ENCODE data around the gene TNNI2.

TNNI2 gene

DNA sequence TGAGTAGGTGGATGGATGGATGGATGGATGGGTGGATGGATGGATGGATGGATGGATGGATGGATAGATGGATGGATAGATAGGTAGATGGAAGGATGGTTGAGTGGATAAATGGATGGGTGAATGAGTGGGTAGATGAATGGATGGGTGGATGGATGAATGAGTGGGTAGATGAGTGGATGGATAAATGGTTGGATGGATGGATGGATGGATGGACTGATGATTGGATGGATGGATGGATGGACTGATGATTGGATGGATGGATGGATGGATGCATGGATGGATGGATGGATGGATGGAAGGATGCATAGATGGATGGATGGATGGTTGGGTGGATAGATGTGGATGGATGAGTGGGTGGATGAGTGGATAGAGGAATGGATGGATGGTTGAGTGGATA is 17.2 kb upstream of the TNNI2 start:
- DNase-seq (ENCODE audit: low read depth), result no peak

DNA sequence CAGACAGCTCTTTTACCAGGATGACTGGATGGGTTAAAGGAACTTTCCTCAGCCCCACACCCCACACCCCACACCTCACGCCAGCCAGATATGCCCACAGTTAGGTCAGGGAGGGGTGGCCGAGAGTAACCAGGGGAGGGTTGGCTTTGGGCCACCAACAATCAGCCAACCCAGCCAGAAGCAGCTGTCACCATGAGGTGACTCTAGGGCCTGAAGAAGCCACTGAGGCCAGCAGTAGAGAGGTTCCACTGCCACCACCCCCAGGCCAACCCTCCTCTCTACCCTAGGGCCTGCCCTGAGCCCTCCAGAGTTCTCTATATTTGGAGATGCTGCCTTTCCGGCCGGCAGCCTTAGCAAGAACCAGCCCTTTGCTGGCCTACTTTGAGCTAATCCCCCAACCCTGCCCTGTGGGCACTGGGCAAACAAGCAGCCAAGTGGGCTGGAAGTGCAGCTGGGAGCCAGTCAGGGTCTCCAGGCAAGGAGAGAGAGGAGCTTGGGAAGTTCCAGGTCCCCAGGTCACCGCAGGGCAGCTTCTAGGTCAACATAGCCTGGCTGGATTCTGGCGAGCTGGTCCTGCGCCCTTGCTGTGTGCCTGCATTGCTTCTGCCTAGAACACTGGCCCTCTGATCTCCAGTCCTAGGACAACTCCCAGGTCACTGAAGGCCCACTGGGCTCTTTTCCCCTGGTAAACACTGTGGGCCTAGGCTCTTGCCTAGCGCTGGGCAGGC is 16.0 kb upstream of the TNNI2 start:
- no peak for DNase-seq (ENCODE audit: low read depth)

DNA sequence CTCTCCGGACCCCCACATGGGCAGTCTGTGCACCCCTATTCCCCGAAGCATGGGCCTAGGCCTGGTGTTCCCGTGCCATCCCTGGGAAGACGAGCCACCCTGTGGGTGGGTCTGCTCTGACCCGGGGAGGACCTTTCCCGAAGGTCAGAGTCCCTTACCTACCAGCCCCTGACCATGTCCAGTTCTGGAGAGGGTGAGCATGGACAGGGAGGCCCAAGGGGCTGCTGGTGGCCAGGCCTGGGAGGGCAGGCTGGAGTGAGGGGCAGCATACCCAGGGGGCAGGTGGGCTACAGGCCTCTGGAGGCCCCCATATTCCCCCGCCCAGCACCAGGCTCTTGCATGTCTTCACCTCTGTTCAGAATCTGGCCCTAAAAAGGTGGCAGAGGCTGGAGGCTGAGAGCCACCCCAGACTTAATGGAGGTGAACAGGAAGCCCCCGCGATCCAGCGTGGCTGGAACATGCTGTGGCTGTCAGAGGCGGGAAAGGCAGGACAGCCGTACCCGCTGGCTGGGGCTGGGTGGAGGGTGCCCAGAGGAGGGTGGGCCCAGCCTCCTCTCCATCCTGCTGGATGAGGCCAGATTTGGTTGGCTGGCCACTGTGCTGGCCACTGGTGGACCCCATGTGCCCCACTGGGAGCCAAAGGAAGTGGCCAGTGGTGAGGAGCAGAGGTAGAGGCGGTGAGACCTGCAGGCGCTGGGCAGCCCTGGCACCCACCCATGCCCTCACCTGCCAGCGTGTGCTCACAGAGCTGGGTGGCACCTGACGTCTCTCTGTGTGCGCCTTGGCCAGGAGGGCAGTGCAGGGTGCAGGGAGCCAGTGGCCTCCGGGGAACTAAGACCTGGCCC is 15.2 kb upstream of the TNNI2 start:
- no peak for DNase-seq (ENCODE audit: low read depth)

DNA sequence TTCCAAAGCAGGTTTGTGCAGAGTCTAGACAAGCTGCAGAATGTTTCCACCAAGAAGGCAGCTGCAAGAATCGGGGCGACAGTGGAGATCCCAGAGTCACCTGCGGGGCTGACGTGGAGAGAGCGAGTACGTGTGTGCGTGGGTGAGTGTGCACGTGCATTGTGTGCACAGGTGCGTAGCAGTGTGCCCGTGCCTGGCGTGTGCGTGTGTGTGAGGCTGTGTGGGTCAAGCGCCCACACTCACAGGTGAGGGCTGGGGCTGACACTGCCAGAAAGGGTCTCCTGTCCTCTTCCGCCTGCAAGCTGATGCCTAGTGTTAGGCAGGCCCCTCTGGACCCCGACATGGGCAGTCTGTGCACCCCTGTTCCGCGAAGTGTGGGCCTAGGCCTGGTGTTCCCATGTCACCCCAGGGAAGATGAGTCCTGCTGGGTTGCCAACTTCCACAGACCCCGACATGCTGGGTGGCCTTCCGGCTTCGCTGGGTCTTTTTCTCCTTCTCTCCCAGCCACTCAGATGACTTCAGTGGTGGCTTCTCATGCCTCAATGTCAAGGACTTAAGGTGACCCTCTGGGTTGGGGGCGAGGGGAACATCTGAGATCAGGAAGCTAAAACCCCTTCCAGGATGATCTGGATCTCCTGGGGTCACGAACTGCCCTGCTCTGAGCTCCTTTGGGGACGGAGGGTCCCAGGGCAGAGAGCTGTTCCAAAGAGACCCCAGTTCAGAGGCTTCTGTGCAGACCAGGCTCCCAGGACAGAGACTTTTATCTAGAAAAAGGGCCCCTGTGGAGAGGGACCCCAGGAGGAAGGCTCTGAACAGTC is 14.4 kb upstream of the TNNI2 start:
- DNase-seq (ENCODE audit: low read depth), result no peak

DNA sequence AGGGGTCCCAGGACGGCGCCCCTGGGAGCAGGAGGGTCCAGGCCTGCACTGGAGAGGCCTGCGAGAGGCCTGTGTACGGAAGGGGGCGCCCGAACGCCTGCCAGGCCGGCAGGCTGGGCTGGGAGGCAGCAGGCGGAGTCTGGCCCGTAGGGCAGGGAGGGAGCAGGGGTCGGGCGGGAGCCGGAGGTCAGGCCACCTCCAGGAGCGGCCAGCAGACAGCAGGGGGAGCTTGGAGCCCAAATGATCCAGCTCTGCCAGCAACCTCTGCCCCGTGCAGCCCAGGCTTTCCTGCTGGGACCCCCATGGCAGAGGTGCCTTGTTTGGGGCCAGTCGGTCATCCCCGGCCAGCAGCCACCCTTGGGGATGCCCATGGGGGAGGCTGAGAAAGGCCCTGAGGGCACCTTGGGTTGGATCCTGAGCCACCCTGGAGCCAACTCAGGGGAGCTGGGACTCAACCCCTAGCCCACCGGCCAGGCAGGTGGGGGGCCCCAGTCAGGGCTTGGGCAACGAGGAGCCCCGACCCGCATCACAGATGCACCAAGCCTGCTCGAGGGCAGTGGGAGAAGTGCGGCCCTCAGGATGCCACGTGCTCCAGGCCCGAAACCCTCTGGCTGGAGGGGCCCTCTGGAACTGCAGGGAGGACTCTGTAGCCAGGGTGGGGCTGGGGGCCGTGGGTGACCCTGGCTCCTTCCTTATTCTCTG is 13.6 kb upstream of the TNNI2 start:
- DNase-seq (ENCODE audit: low read depth), result no peak

DNA sequence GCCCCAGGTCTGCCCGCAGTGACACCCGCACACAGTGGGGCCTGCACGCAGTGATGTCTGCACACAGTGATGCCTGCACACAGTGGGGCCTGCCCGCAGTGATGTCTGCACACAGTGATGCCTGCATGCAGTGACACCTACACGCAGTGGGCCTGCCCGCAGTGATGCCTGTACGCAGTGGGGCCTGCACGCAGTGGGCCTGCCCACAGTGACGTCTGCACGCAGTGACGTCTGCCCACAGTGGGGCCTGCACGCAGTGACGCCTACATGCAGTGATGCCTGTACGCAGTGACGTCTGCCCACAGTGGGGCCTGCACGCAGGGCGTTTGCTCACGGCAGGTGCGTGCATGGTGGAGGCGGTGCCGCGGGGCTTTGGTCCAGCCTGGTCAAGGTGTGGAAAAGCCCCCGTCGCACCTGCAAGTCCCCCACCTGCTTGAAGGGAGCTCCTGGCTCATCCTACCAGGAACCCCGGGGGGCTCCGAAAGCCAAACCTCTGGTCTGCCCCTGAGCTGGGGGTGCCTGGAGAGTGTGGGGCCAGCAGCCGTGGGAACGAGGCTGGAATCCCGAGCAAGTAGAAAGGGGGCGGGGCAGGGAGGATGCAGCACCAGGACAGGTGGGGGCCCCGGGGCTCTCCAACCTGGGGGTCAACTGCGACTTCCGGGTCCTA is 12.9 kb upstream of the TNNI2 start:
- DNase-seq (ENCODE audit: low read depth), result no peak

DNA sequence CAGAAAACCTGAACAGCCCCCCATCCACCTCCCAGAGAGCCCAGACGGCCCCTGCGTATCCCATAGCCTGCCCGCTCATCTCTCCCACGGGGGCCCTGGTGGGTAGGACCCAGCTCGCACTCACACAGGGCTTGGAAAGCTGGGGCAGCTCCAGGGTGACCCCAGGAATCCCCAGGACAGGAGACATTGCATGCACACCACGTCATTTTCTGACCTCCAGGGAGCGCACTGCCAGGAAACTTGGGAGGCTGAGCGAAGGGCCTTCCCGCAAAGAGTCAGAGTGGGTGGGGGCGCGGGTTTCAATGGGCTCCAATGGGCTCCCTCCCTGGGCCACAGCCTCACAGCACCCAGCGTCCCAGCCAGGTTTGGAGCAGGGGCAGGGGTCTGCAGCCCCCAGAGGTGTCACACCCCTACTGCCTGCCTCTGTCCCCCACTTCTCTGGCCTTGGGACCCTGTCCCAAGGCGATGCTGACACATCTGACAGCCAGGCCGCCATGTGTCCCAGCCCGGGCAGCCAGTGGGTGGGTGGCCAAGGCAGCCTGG is 12.2 kb upstream of the TNNI2 start:
- peak; percentile 17 for DNase-seq (ENCODE audit: low read depth)

DNA sequence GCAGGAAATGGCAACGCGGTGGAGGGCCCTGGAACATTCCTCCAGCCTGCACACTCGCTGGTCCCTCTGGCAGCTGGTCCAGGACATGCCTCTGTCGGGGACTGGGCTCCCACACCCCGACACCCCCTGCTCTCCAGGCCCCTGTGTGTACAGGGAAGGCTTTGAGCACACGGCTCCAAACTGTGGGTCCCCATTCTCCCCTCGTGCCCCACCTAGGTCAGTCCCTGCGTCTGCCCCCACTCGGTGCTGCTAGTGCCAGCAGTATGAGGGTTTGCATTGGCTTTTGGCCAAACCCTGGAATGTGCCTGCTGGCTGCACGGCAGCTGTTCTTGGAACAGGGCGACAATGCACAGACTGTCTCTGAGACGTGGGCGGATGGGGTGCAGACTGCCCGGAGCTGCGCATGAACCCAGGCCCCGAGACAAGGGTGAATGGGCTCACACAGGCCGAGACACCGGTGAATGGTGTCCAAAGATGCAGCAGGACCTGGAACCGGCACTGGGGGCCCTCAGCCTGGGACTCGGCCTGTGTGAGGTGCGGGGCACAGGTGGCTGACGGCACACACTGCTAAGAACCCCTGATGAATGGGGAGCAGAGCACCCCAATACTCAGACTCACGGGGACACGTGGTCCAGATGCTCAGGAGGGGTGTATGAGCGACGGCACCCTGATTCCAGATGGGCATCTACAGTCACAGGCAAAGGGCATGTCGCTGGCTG is 11.5 kb upstream of the TNNI2 start:
- peak; percentile 46 for DNase-seq (ENCODE audit: low read depth)

DNA sequence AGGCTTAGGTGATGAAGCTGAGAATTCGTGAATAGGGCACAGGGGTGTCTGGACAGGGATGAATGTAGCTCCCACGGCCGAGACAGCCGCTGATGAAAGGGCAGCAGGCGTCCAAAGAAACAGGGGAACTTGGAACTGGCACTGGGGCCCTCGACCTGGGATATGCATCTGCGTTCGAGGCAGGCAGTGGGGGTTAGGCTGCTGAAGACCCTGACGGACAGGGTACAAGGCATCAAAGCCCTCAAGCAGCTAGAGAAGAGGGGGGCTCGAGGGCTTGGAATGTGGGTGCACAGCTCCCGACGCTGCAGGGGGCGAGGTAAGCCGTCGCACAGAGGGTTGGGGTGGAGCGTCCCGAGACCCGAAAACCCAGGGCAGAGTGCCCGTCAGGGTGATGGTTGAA is 10.8 kb upstream of the TNNI2 start:
- DNase-seq (ENCODE audit: low read depth), result no peak

DNA sequence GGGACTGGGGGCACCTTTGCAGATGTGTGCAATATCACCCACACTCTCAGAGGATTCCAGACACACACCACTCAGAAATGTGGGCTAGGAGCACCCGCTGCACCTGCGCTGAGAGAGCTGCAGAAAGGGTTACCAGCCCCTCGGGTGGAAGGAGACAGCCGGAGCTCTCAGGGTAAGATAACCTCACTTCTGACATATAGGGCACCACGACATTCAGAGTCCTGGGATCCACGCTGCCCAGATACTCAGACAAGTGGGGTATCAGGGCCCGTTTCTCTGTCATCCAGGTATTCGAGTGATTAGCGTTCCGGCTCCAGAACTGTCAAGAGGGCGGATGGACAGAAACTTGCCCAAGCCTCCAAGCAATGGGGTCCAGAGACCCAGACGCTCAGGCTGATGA is 10.2 kb upstream of the TNNI2 start:
- DNase-seq (ENCODE audit: low read depth), result no peak

DNA sequence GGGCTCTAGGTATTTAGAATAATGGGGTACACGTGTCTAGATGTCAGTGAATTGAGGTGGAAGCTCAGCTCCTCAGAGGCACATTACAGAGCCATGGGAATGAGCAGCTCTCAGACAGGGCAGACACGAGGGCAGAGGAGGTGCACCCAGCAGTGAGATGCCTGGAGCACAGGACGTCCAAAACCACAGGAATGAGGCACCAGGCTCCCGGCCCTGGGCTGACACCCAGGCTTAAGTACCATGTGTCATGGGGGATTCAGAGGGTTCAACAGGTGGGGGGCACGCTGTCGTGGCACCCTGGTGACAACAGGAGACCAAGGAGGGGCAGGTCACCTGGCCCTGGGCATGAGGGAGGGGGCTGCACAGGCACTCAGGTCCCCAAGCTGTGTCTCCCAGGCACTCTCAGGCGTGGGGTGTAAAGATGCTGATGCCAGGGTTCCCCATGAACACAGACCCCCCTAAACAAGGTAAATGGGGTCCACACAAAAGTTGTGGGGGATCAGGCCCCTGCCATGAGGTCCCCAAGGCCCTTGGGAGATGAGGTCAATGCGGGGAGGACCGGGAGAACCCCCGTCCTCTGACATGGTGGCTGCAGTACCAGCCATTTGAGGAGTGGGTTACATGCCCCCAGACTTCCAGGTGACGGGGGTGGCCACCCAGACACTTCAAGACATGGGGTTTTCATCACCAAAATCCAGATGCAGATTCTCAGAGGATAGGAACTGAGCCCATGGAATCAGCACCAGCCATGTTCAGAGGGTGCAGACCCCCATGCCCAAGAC is 9.6 kb upstream of the TNNI2 start:
- DNase-seq (ENCODE audit: low read depth), result peak; percentile 17

DNA sequence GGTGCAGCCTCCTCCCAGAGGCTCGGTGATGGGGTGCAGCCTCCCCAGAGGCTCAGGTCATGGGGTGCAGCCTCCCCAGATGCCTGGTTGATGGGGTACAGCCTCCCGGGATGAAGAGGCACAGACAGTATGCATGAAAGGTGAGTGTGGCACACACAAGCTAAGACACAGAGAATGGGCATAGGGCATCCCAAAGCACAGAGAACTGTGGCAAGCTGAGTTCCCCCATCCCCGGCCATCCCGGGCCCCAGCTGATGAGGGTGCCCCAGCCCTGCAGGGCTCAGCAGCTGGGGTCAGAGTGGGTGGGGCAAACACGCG is 8.8 kb upstream of the TNNI2 start:
- no peak for DNase-seq (ENCODE audit: low read depth)

DNA sequence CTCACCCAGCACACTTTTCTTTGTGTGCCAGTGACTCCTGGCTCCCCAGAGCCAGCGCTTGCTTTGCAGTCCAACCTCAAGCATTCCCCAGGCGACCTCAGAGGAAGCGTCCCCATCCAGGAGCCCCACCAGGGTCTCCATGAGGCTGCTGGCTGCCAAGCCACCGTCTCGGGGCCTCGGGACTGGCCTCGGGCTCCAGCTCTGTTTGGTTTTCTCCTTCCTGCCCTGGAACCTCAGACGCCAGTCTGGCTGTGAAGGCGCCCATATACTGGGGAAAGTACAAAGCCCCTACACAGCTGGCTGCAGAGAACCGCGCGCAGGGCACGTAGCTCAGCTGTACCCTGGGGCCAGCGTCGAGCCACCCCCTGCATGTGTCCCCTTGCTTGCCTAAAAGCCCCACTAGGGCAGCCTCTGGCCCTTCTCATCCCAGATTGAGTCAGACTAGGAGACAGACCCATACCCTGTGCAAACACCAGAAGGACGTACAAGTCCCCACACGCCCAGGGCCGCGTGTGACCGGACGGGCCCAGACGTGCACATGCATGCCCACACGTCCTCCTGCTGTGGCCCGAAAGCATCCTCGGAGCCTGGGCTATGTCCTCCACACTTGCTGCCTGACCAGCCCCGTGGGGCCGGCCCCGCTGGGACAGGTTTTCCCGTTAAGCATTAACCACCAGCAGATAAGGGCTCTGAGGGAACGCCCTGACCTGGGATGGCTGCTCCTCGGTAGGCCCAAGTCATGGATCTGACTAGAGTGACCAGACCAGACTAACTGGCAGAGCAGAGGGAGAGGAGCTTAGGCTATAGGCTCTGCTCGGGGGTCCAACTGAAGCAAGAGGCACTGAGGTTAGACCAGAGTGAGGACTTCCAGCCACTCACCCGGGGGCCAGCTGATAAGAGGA is 8.2 kb upstream of the TNNI2 start:
- no peak for DNase-seq (ENCODE audit: low read depth)

DNA sequence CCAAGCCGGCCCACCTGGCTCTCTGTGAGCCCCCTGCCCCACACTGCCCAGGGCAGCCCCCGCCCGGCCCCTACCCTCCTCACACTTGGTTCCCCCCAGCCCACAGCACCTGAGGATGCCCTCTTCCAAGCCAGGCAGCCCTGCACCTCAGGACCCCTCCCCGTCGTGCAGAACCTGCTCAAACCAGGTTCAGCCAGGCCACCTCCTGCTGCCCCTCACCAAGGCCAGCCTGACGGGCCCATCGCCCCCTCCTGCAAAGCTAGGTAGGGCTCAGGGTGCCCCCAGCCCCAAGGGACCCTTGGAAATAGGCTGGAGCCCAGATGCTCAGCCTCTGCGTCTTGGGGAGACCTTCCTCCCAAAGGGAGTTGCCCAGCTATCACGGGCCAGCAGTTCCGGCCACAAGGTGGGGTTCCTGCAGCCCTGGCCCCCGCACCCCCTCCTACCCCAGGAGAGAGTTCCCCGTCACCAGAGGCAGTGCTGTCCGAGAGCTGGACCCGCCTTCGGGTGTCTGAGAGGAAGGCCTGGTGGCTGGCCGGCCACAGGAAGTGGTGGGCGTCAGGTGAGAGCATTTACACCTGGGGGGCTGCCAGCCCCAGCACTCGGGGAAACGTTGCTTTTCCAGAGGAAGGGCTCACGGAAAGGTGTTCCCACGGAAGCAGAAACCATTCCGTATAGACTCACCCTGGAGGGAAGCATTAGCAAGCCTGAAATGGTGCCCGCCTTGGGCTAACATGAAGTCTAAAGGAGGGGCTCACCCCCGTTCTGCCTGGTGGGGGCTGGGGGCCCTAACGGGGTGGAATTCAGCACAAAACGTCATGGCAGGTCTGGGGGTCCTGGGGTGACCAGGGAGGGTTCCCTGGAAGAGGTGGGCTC is 7.2 kb upstream of the TNNI2 start:
- no peak for DNase-seq (ENCODE audit: low read depth)

DNA sequence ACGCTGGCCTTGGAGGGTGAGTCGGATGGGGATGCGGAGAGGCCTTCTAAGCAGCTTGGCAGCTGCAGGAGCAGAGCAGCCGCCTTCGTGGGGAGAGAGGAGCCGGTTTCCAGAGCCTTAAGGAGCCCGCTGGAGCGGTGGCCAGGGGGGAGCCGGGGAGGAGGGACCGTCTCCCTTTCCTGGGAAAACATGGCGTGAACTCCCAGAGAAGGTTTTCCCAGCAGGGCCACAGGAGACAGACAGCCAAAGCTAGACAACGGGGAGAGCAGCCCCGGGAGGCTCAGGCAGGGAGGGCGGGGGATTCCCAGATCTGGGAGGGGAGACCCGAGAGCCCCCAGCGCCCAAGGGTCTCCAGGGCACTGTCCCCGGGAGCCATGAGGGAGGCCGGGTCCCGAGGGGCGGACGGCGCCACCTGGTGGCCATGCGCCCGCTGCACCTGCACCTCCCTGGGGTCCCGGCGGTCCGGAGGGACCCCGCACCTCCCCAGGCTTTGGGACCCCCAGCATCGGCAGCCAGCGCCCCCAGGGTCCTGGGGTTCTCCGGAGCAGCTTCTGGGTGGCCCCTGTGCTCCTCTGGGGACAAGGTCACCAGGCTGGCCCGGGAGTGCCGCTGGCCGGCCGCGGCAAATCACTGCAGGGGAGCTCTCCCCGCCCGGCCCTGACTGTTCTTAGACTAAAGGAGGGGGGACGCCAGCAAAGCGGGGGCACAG is 6.4 kb upstream of the TNNI2 start:
- no peak for DNase-seq (ENCODE audit: low read depth)

DNA sequence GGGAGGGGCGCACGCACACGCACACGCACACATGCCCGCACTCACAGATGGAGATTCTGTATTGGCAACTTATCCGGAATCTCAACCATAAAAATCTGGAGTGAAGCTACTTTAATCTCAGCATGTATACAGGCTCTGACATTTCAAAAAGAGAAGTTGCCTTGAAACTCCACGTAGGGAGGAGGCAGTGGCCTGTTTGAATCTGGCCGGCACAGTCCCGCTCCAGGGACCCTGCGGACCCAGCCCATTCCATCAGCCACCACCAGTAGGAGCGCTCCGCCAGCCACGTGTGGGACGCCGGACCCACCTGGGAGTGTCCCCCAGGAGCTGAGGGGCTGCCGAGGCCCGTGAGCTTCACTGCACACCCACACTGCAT is 5.9 kb upstream of the TNNI2 start:
- DNase-seq (ENCODE audit: low read depth), result no peak

DNA sequence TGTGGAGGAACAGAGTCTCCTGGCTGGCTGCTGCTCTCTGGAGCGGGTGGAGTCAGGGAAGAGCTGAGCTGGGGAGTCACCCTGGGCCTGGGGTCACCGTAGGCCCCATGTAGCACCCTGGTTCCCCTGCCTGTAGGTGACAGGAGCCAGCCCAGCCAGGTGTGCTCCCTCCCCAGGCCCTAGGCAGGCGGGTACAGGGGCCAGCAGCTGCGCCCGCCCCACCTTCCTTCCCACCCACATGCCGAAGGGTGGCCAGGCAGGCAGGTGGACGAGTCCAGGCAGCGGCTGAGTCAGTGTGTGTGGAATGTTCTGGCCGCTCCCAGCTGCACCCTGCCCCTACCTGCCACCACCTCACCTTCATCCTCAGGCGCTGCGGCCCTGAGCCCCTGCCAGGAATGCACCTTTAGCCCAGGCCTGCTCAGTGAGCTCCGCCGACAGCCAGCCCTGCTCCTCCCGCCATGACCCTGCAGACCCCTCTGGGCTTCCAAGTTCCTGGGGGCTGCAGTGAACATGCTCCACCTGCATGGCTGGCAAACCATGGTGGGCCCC is 4.6 kb upstream of the TNNI2 start:
- DNase-seq (ENCODE audit: low read depth), result no peak

Measured in GM04504 (cell line).